K562 (cell line): ENCODE data around the gene PHF12. TPM values are rescaled to one million over a fixed set of nuclear protein-coding genes. Genes with fewer than 3 reads are reported as not detected.

ENCODE experiments used
- ATAC-seq: fragments of 200-7000 bp; cut with Tn5 transposase; 3 replicates; pipeline ENCODE4 v1.9.1; 2020; ENCODE audit warnings: moderate library complexity
- BruUV-seq: library from RNA; stranded (reverse); fragments of 400-500 nt; replicated peaks from 2 replicates; lab custom pipeline; 2021; lab: Mats Ljungman, UMichigan
- CTCF ChIA-PET: fragments of 300-600 bp; formaldehyde crosslinking; extraction: SDS; loops from one replicate; lab custom pipeline; 2021; ENCODE audit warnings: low intra/inter-chr PET ratio; lab: Yijun Ruan, JAX
- POLR2A ChIA-PET: fragments of 300-600, 350-650 bp; sonication (Branson Sonifier 250); formaldehyde crosslinking; extraction: SDS; loops from one replicate; lab custom pipeline; 2021; ENCODE audit warnings: antibody characterized with exemption, inconsistent platforms; lab: Yijun Ruan, JAX
- DNase-seq, 4 experiments: peaks; one replicate each; pipeline versions ENCODE4 v3.0.0 to v3.0.0-alpha.2; 2011 to 2018; ENCODE audit warnings: low spot score in 3 of 4, mixed read lengths in 3 of 4; ENCODE audit errors: extremely low read depth in 1 of 4
- FAIRE-seq: peaks from 2 replicates; lab custom pipeline; 2011; peaks lifted over from hg19 to GRCh38; lab: Jason Lieb, UNC
- H2AFZ ChIP-seq: 2 replicates; pipeline ENCODE4 v1.6.0; 2011; ENCODE audit warnings: low read depth, low read length, control low read depth, inconsistent platforms
- H3K27ac ChIP-seq: fragments of 200-600 bp; 3 replicates; pipeline ENCODE4 v1.8.0; 2011; ENCODE audit warnings: low read depth, mild to moderate bottlenecking, control low read depth, inconsistent platforms, low read length, moderate library complexity, mixed read lengths; ENCODE audit errors: extremely low read depth
- H3K27me3 ChIP-seq, 2 experiments: fragments of 300-600 bp in 1 of 2; 2 replicates in 1 of 2; 3 replicates in 1 of 2; pipeline versions ENCODE4 v1.6.0 to v1.8.0; 2011; ENCODE audit warnings: inconsistent platforms in 2 of 2, low read length in 2 of 2, mild to moderate bottlenecking in 1 of 2, mixed read lengths in 1 of 2, moderate library complexity in 1 of 2; ENCODE audit not compliant: control insufficient read depth in 2 of 2, insufficient read depth in 2 of 2
- H3K36me3 ChIP-seq: fragments of 300-600 bp; 3 replicates; pipeline ENCODE4 v1.8.0; 2011; ENCODE audit warnings: mild to moderate bottlenecking, low read length, inconsistent platforms; ENCODE audit not compliant: control insufficient read depth, insufficient read depth
- H3K4me1 ChIP-seq, 2 experiments: fragments of 200-600 bp in 1 of 2; replicated peaks in 1 of 2; 2 replicates in 1 of 2; 3 replicates in 1 of 2; pipeline versions ENCODE4 v1.5.1 to v1.8.0; 2011; ENCODE audit warnings: inconsistent platforms in 2 of 2, low read length in 2 of 2, mild to moderate bottlenecking in 1 of 2, mixed read lengths in 1 of 2, moderate library complexity in 1 of 2; ENCODE audit not compliant: control insufficient read depth in 2 of 2, insufficient read depth in 2 of 2
- H3K4me2 ChIP-seq: 2 replicates; pipeline ENCODE4 v1.6.1; 2011; ENCODE audit warnings: low read length, control low read depth, inconsistent platforms, mixed read lengths; ENCODE audit not compliant: insufficient read depth
- H3K4me3 ChIP-seq: fragments of 200-600 bp; sonication (generic), shearing (Covaris generic); 2 replicates; pipeline ENCODE4 v1.5.1; 2016; ENCODE audit warnings: control low read depth, inconsistent platforms
- H3K79me2 ChIP-seq: fragments of 200-600 bp; 3 replicates; pipeline ENCODE4 v1.8.0; 2011; ENCODE audit warnings: low read length, inconsistent platforms; ENCODE audit not compliant: control insufficient read depth, insufficient read depth
- H3K9ac ChIP-seq, 2 experiments: 2 replicates each; pipeline versions ENCODE4 v1.6.0 to v1.6.1; 2011; ENCODE audit warnings: low read depth in 2 of 2, low read length in 2 of 2, control low read depth in 1 of 2, inconsistent platforms in 1 of 2, mild to moderate bottlenecking in 1 of 2, mixed read lengths in 1 of 2; ENCODE audit not compliant: insufficient read depth in 1 of 2
- H3K9me1 ChIP-seq: one replicate; pipeline ENCODE4 v1.6.0; 2011; ENCODE audit warnings: inconsistent platforms, mild to moderate bottlenecking, low read length, moderate library complexity; ENCODE audit not compliant: control insufficient read depth, insufficient read depth
- H3K9me3 ChIP-seq: replicated peaks from 2 replicates; pipeline ENCODE4 v1.5.1; 2011; ENCODE audit warnings: low read depth, low read length, inconsistent platforms; ENCODE audit not compliant: control insufficient read depth, insufficient read depth
- H4K20me1 ChIP-seq: replicated peaks from 2 replicates; pipeline ENCODE4 v1.6.1; 2011; ENCODE audit warnings: low read length, inconsistent platforms, mixed read lengths; ENCODE audit not compliant: control insufficient read depth, insufficient read depth
- ATF3 ChIP-seq, 2 experiments: fragments of 450-650 bp in 1 of 2; sonication (generic) in 1 of 2; formaldehyde crosslinking in 1 of 2; IDR thresholded peaks in 1 of 2; conservative IDR thresholded peaks in 1 of 2; 2 replicates each; pipeline versions ENCODE4 v1.6.1 to v1.8.1; 2016 to 2023; ENCODE audit warnings: mild to moderate bottlenecking in 2 of 2, moderate library complexity in 2 of 2, inconsistent platforms in 1 of 2, missing genetic modification reagents in 1 of 2
- CHCHD3 ChIP-seq: fragments of 250-450 bp; sonication (Bioruptor Pico); IDR thresholded peaks from 2 replicates; pipeline ENCODE4 v2.1.2; 2022; ENCODE audit warnings: mild to moderate bottlenecking
- CXXC5 ChIP-seq: fragments of 250-450 bp; sonication (Bioruptor Pico); IDR thresholded peaks from 2 replicates; pipeline ENCODE4 v1.8.0; 2022; ENCODE audit warnings: inconsistent platforms, mild to moderate bottlenecking, moderate library complexity
- EHMT2 ChIP-seq: fragments of 450-650 bp; IDR thresholded peaks from 2 replicates; pipeline ENCODE4 v1.6.1; 2018; ENCODE audit warnings: antibody characterized with exemption
- FOSL1 ChIP-seq: fragments of 200-800 bp; sonication (Bioruptor generic); conservative IDR thresholded peaks from 2 replicates; pipeline ENCODE4 v1.6.1; 2016; ENCODE audit warnings: missing genetic modification characterization, missing compliant biosample characterization
- HMGXB4 ChIP-seq: sonication (generic); formaldehyde crosslinking; IDR thresholded peaks from 2 replicates; pipeline ENCODE4 v1.8.1; 2023; ENCODE audit warnings: mild to moderate bottlenecking, missing genetic modification reagents
- PURB ChIP-seq: sonication (generic); formaldehyde crosslinking; IDR thresholded peaks from 2 replicates; pipeline ENCODE4 v1.9.0; 2021; ENCODE audit warnings: low read depth, mild to moderate bottlenecking, missing genetic modification reagents
- RUNX1 ChIP-seq: sonication (generic); IDR thresholded peaks from 2 replicates; pipeline ENCODE4 v1.6.1; 2016; ENCODE audit warnings: antibody characterized with exemption, low read depth
- TOE1 ChIP-seq, 2 experiments: fragments of 450-650 bp in 1 of 2; sonication (generic) in 1 of 2; formaldehyde crosslinking in 1 of 2; IDR thresholded peaks; 2 replicates each; pipeline versions ENCODE4 v1.7.1 to v1.8.0; 2016 to 2022; ENCODE audit warnings: borderline replicate concordance in 2 of 2, mild to moderate bottlenecking in 2 of 2, antibody characterized with exemption in 1 of 2, inconsistent platforms in 1 of 2, low read depth in 1 of 2, missing genetic modification reagents in 1 of 2, moderate library complexity in 1 of 2
- ZBTB8A ChIP-seq: fragments of 450-650 bp; IDR thresholded peaks from 2 replicates; pipeline ENCODE4 v1.6.1; 2018; ENCODE audit warnings: mild to moderate bottlenecking, moderate library complexity; ENCODE audit not compliant: partially characterized antibody
- ZNF274 ChIP-seq: IDR thresholded peaks from 2 replicates; pipeline ENCODE4 v1.6.1; 2011; ENCODE audit warnings: low read depth, mild to moderate bottlenecking, low read length, moderate library complexity, borderline replicate concordance
- ZNF561 ChIP-seq: fragments of 450-650 bp; formaldehyde crosslinking; conservative IDR thresholded peaks from 2 replicates; pipeline ENCODE4 v1.4.0; 2020; ENCODE audit warnings: mild to moderate bottlenecking, moderate library complexity
- WGBS: fragments of 100-300 bp; shearing (Covaris generic); methylation state at CpG from one replicate; pipeline ENCODE4 v1.1.6; 2016; ENCODE audit warnings: low coverage, mixed read lengths; ENCODE audit not compliant: insufficient coverage; ENCODE audit errors: missing lambda C conversion rate; 5-methylcytosine and 5-hydroxymethylcytosine counted together
- in situ Hi-C: fragments of 300-500 bp; cut with MboI; formaldehyde crosslinking; loops from 4 replicates; pipeline ENCODE4 v1.15.0; 2018; ENCODE audit warnings: inconsistent platforms, mixed read lengths
- intact Hi-C: fragments of 100-400 bp; cut with micrococcal nuclease; formaldehyde crosslinking; loops from 2 replicates; pipeline ENCODE4 v1.14.2; 2022
- polyA plus RNA-seq, 8 experiments: library from polyadenylated mRNA; depleted of rRNA in 4 of 8; stranded (reverse) in 5 of 8; unstranded in 3 of 8; fragments of >200 nt; fragmentation: Nextera tagmentation in 2 of 8; fragmentation: Illumina TruSeq in 1 of 8; extraction: Ambion mirVana in 2 of 8; extraction: Trizol in 1 of 8; gene quantifications; 2 replicates each; pipeline versions ENCODE4 v1.2.1 to v1.2.3, GENCODE V29; 2011 to 2014; ENCODE audit warnings: inconsistent platforms in 1 of 8, missing spikeins in 1 of 8
- total RNA-seq, 7 experiments: library from RNA; depleted of rRNA in 6 of 7; stranded (reverse); fragments of >200 nt in 6 of 7; fragmentation: Illumina TruSeq in 2 of 7; extraction: Trizol in 2 of 7; gene quantifications; 2 replicates each; pipeline versions ENCODE4 v1.2.1 to v1.2.3, GENCODE V29; 2011 to 2021; ENCODE audit warnings: low replicate concordance in 1 of 7
- TF ChIP-seq, protein P1 (sequence below), 3 experiments: fragments of 200-800 bp in 1 of 3; sonication (Bioruptor generic) in 1 of 3; sonication (generic) in 1 of 3; formaldehyde crosslinking in 1 of 3; IDR thresholded peaks; 2 replicates each; pipeline versions ENCODE4 v1.6.1 to v1.8.0; 2016 to 2022; ENCODE audit warnings: mild to moderate bottlenecking in 2 of 3, missing compliant biosample characterization in 2 of 3, missing genetic modification characterization in 2 of 3, missing genetic modification reagents in 1 of 3
- TF ChIP-seq, protein P2 (sequence below): fragments of 150-350 bp; conservative IDR thresholded peaks from 2 replicates; pipeline ENCODE4 v1.6.1; 2014; ENCODE audit warnings: low read length

PHF12 gene
- total and polyA plus RNA-seq, 9 of the 15 experiments (the other 6 are each of a cell fraction or from before 2014, with no cell fraction given): 0.82 to 31.3 (median 13.5) TPM

DNA sequence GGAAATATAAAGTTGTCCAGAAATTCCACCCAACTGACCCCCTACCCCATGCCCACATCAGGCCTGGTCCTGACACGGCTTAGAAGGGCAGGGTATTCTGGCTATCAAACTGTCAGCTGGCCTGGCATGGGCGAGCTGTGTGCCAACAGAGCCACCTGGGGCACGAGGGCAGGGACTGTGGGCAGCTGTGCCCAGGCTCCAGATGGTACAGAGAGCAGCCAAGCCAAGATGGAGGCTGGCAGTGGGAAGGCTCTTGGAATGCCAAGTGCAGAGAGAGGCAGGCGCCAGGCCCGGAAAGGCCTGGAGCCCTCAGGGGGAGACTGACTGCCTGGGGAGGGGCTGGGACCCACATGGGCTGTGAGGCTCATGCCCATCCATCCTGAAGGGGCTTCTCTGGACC lies 24.3 kb upstream of the PHF12 start:
- Histone ChIP-seq H2AFZ (no peak overlapping the region), H3K79me2 (no peaks in the 10 kb centered on the region), H4K20me1 (peaks cover 40% of the 10 kb centered on the region), H3K27me3 (peaks cover 26 to 52% of the 10 kb centered on the region in 2 experiments; a peak in 4 of 5 replicates), H3K36me3 (no peaks in the 10 kb centered on the region), H3K9me3 (no peaks in the 10 kb centered on the region), H3K27ac (no peak overlapping the region), H3K4me2 (no peak overlapping the region), H3K4me3 (no peak overlapping the region), H3K9ac (no peak overlapping the region), H3K9me1 (peaks cover 5% of the 10 kb centered on the region), H3K4me1 (peaks cover 0 to 3% of the 10 kb centered on the region in 2 experiments; a peak in 3 of 5 replicates)
- in situ Hi-C loops: no loop called here
- intact Hi-C loops: no loop called here
- no TSS peak for BruUV-seq
- no peak for DNase-seq
- 7% methylated on average over 5 of the region's 5 CpGs for WGBS
- ChIA-PET POLR2A (interaction anchor here (0.7 kb wide), 1 partner anchor 42 kb away, joined by 4 read pairs; no protein-coding TSS in a partner anchor), CTCF (no interaction called here)
- no peak for ATAC-seq
- FAIRE-seq: no peak
- TF ChIP-seq, protein P1, sequence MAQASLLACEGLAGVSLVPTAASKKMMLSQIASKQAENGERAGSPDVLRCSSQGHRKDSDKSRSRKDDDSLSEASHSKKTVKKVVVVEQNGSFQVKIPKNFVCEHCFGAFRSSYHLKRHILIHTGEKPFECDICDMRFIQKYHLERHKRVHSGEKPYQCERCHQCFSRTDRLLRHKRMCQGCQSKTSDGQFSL (CRISPR knock-in tag; IDR thresholded peaks at IDR 0.05): no peak
- TF ChIP-seq, protein P1 (tag; IDR thresholded peaks at IDR 0.05): no peak
- TF ChIP-seq HMGXB4 (CRISPR knock-in tag): no peak
- TF ChIP-seq CXXC5: no peak
- no peak for TF ChIP-seq PURB
- no peak for TF ChIP-seq ZBTB8A
- TF ChIP-seq, protein P2, sequence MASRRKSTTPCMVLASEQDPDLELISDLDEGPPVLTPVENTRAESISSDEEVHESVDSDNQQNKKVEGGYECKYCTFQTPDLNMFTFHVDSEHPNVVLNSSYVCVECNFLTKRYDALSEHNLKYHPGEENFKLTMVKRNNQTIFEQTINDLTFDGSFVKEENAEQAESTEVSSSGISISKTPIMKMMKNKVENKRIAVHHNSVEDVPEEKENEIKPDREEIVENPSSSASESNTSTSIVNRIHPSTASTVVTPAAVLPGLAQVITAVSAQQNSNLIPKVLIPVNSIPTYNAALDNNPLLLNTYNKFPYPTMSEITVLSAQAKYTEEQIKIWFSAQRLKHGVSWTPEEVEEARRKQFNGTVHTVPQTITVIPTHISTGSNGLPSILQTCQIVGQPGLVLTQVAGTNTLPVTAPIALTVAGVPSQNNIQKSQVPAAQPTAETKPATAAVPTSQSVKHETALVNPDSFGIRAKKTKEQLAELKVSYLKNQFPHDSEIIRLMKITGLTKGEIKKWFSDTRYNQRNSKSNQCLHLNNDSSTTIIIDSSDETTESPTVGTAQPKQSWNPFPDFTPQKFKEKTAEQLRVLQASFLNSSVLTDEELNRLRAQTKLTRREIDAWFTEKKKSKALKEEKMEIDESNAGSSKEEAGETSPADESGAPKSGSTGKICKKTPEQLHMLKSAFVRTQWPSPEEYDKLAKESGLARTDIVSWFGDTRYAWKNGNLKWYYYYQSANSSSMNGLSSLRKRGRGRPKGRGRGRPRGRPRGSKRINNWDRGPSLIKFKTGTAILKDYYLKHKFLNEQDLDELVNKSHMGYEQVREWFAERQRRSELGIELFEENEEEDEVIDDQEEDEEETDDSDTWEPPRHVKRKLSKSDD: no peak
- TF ChIP-seq ZNF274: no peak
- TF ChIP-seq RUNX1: no peak
- no peak for TF ChIP-seq CHCHD3
- TF ChIP-seq EHMT2: no peak
- no peak for TF ChIP-seq FOSL1 (tag)
- TF ChIP-seq ZNF561: no peak
- TF ChIP-seq ATF3 (IDR thresholded peaks at IDR 0.05): no peak
- no peak for TF ChIP-seq ATF3 (CRISPR knock-in tag; conservative IDR thresholded peaks at IDR 0.05)
- TF ChIP-seq TOE1 (IDR thresholded peaks at IDR 0.05; ENCODE audit: borderline replicate concordance): no peak
- no peak for TF ChIP-seq TOE1 (CRISPR knock-in tag; IDR thresholded peaks at IDR 0.05; ENCODE audit: borderline replicate concordance, low read depth)
